ENCODE results near the gene DCAF8L2. TPM values are rescaled to one million over a fixed set of nuclear protein-coding genes. Genes with fewer than 3 reads are reported as not detected.

DCAF8L2 gene
- total RNA-seq, 1 donor from 2014 or later = not detected

DNA sequence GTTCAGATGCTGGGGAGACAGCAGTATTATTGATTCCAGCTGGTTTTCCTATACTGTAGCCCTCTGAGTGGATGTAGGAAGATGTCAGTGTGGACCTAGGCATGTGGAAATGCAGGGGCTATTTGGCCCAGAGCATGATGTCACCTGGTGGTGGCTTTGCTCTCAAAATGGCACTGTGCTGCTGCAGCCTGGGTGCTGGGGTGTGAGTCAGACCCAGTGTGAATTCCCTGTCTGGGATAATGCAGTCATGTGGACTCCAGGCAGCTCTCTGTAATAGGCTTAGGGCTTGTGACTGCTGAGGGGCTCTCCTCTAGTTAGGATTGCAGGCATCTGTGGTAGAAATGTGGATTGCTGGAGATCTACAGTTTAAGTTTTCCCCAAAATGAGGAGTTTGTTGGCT, 70.7 kb downstream of the DCAF8L2 start:
- FAIRE-seq = no peak
- H3K36me3 Mint-ChIP-seq (ENCODE audit: low read depth, unreplicated experiment) = no peaks in the 10 kb centered on the region

DNA sequence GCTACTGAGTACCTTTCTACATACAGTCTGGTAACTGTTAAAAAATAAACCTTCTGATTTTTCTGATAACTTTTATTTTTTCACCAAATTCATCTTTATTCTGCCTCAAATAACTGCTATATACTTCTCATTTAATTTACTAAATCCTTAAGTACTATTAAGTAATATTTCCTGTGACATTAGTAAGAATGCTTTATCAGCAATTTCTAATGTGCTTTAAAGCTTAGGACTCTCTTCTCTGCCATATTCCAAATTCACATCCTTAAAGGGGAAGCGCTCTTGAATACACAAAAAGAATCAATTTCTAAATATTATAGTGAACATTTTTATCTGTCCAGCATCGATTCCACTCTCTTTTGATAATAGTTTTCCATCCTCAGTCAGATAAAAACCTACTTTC, 81.1 kb downstream of the DCAF8L2 start:
- TF ChIP-seq EZH2 (IDR thresholded peaks at IDR 0.05; ENCODE audit: insufficient read depth, low read length) = no peak
- TF ChIP-seq, protein P1, sequence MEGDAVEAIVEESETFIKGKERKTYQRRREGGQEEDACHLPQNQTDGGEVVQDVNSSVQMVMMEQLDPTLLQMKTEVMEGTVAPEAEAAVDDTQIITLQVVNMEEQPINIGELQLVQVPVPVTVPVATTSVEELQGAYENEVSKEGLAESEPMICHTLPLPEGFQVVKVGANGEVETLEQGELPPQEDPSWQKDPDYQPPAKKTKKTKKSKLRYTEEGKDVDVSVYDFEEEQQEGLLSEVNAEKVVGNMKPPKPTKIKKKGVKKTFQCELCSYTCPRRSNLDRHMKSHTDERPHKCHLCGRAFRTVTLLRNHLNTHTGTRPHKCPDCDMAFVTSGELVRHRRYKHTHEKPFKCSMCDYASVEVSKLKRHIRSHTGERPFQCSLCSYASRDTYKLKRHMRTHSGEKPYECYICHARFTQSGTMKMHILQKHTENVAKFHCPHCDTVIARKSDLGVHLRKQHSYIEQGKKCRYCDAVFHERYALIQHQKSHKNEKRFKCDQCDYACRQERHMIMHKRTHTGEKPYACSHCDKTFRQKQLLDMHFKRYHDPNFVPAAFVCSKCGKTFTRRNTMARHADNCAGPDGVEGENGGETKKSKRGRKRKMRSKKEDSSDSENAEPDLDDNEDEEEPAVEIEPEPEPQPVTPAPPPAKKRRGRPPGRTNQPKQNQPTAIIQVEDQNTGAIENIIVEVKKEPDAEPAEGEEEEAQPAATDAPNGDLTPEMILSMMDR (IDR thresholded peaks at IDR 0.05; ENCODE audit: insufficient read depth, low read depth, low read length) = no peak
- H4K20me1 ChIP-seq (ENCODE audit: insufficient read depth, low read length) = no peaks in the 10 kb centered on the region
- H2AFZ ChIP-seq (ENCODE audit: low read depth, low read length) = no peak overlapping the region
- no peaks in the 10 kb centered on the region for H3K9me3 ChIP-seq (ENCODE audit: insufficient read depth, low read depth, low read length)
- no peaks in the 10 kb centered on the region for H3K36me3 ChIP-seq (ENCODE audit: insufficient read depth, low read length)
- no peaks in the 10 kb centered on the region for H3K79me2 ChIP-seq (ENCODE audit: insufficient read depth, low read length)
- H3K4me1 Mint-ChIP-seq (ENCODE audit: low read depth, unreplicated experiment) = peaks cover 1% of the 10 kb centered on the region
- H3K4me3 Mint-ChIP-seq (ENCODE audit: unreplicated experiment) = no peak overlapping the region
- H3K4me1 ChIP-seq (ENCODE audit: insufficient read depth, low read length) = no peaks in the 10 kb centered on the region
- H3K4me3 ChIP-seq (ENCODE audit: insufficient read depth, low read depth, low read length) = no peak overlapping the region
- DNase-seq (ENCODE audit: low read depth) (no peak), FAIRE-seq (no peak)
- no peak overlapping the region for H3K27ac Mint-ChIP-seq (ENCODE audit: unreplicated experiment)
- no peak overlapping the region for H3K4me2 ChIP-seq (ENCODE audit: low read length)
- no peaks in the 10 kb centered on the region for H3K27me3 ChIP-seq (ENCODE audit: insufficient read depth, low read length)
- H3K9me3 Mint-ChIP-seq (ENCODE audit: unreplicated experiment) = no peaks in the 10 kb centered on the region
- no peaks in the 10 kb centered on the region for H3K27me3 Mint-ChIP-seq (ENCODE audit: low read depth, unreplicated experiment)
- no peak overlapping the region for H3K9ac ChIP-seq (ENCODE audit: low read length)
- no peak overlapping the region for H3K27ac ChIP-seq (ENCODE audit: low read depth, low read length)
- H3K36me3 Mint-ChIP-seq (ENCODE audit: low read depth, unreplicated experiment) = no peaks in the 10 kb centered on the region

More for the DNA sequence above, 70.7 kb downstream of the DCAF8L2 start:
- Histone ChIP-seq H3K9ac (ENCODE audit: low read length) (no peak overlapping the region), H3K79me2 (ENCODE audit: insufficient read depth, low read length) (no peaks in the 10 kb centered on the region), H3K36me3 (ENCODE audit: insufficient read depth, low read length) (no peaks in the 10 kb centered on the region), H3K4me2 (ENCODE audit: low read length) (no peak overlapping the region), H2AFZ (ENCODE audit: low read depth, low read length) (no peak overlapping the region), H3K4me3 (ENCODE audit: insufficient read depth, low read depth, low read length) (no peak overlapping the region), H3K27me3 (ENCODE audit: insufficient read depth, low read length) (no peaks in the 10 kb centered on the region), H3K27ac (ENCODE audit: low read depth, low read length) (no peak overlapping the region), H3K9me3 (ENCODE audit: insufficient read depth, low read depth, low read length) (no peaks in the 10 kb centered on the region), H3K4me1 (ENCODE audit: insufficient read depth, low read length) (no peaks in the 10 kb centered on the region), H4K20me1 (ENCODE audit: insufficient read depth, low read length) (no peaks in the 10 kb centered on the region)
- Mint-ChIP-seq H3K9me3 (ENCODE audit: unreplicated experiment) (no peaks in the 10 kb centered on the region), H3K27ac (ENCODE audit: unreplicated experiment) (no peak overlapping the region), H3K27me3 (ENCODE audit: low read depth, unreplicated experiment) (no peaks in the 10 kb centered on the region), H3K4me1 (ENCODE audit: low read depth, unreplicated experiment) (no peaks in the 10 kb centered on the region), H3K4me3 (ENCODE audit: unreplicated experiment) (no peak overlapping the region)
- DNase-seq (ENCODE audit: low read depth) = no peak
- TF ChIP-seq EZH2 (IDR thresholded peaks at IDR 0.05; ENCODE audit: insufficient read depth, low read length) = no peak
- TF ChIP-seq, protein P1 (IDR thresholded peaks at IDR 0.05; ENCODE audit: insufficient read depth, low read depth, low read length) = no peak

DNA sequence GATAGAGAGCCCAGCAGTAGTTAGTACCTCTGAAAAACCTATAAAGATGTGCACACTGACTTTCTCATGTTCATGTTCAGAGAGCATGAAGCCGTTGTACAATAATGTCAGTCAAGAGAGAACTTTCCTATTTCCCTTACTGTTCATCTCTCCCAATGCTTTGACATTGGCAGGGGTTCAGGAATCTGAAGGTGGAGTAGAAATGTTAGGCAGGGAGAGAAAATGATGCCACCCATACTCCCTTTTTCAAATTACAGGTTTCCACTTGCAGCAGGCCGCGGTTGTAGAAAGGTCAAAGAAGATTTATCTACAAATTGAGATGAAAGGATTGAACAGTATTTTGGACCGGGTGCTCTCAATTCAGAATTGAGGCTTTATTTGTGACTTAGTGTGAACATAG, 84.3 kb downstream of the DCAF8L2 start:
- Mint-ChIP-seq H3K9me3 (ENCODE audit: unreplicated experiment) (no peaks in the 10 kb centered on the region), H3K4me1 (ENCODE audit: low read depth, unreplicated experiment) (peaks cover 3% of the 10 kb centered on the region), H3K4me3 (ENCODE audit: unreplicated experiment) (no peak overlapping the region), H3K36me3 (ENCODE audit: low read depth, unreplicated experiment) (no peaks in the 10 kb centered on the region), H3K27ac (ENCODE audit: unreplicated experiment) (no peak overlapping the region), H3K27me3 (ENCODE audit: low read depth, unreplicated experiment) (no peaks in the 10 kb centered on the region)
- Histone ChIP-seq H3K4me1 (ENCODE audit: insufficient read depth, low read length) (no peaks in the 10 kb centered on the region), H3K27ac (ENCODE audit: low read depth, low read length) (no peak overlapping the region), H3K27me3 (ENCODE audit: insufficient read depth, low read length) (no peaks in the 10 kb centered on the region), H3K4me3 (ENCODE audit: insufficient read depth, low read depth, low read length) (no peak overlapping the region), H3K4me2 (ENCODE audit: low read length) (no peak overlapping the region), H2AFZ (ENCODE audit: low read depth, low read length) (no peak overlapping the region), H3K79me2 (ENCODE audit: insufficient read depth, low read length) (no peaks in the 10 kb centered on the region), H3K36me3 (ENCODE audit: insufficient read depth, low read length) (no peaks in the 10 kb centered on the region), H4K20me1 (ENCODE audit: insufficient read depth, low read length) (no peaks in the 10 kb centered on the region), H3K9me3 (ENCODE audit: insufficient read depth, low read depth, low read length) (no peaks in the 10 kb centered on the region), H3K9ac (ENCODE audit: low read length) (no peak overlapping the region)
- FAIRE-seq (no peak), DNase-seq (ENCODE audit: low read depth) (no peak)
- TF ChIP-seq EZH2 (IDR thresholded peaks at IDR 0.05; ENCODE audit: insufficient read depth, low read length) = no peak
- TF ChIP-seq, protein P1 (IDR thresholded peaks at IDR 0.05; ENCODE audit: insufficient read depth, low read depth, low read length) = no peak
